ENCODE results near the gene IRAK3.
"Not testable (repeated sequence)": the region's sequence is repeated elsewhere in the genome, so short reads cannot be mapped to it uniquely, and the experiment has no call there.

Gene IRAK3

GRCh38 chr12:66301944-66302826 is 113.2 kb downstream of the IRAK3 start, which contains the start of gene HELB:
Gene HELB (plus strand): TSS chr12:66302493. CDS start chr12:66302604, 111 bp downstream.
- peak; percentile 90 to 91 for DNase-seq (ENCODE audit: low read depth in 1 of 2, low spot score in 1 of 2)

- DNase-seq (ENCODE audit: low read depth in 1 of 2, low spot score in 1 of 2), result no peak
These were observed 113.8 kb downstream of the IRAK3 start for GRCh38 chr12:66302827-66303169.

- DNase-seq (ENCODE audit: low read depth in 1 of 2, low spot score in 1 of 2), result not testable (repeated sequence)
These were observed 114.3 kb downstream of the IRAK3 start for GRCh38 chr12:66303316-66303804.
